Muscle layer of duodenum (tissue), 2 donors: ENCODE results near the gene SLF2.

Source experiments
- H3K27ac ChIP-seq: one replicate; pipeline ENCODE4 v1.7.0; 2013; ENCODE audit warnings: mild to moderate bottlenecking, low read length
- H3K27me3 ChIP-seq: one replicate; pipeline ENCODE4 v1.7.0; 2013; ENCODE audit warnings: low read depth, mild to moderate bottlenecking, control low read depth, low read length
- H3K36me3 ChIP-seq, 2 donors: one replicate each; pipeline ENCODE4 v1.7.0; 2013; ENCODE audit warnings: low read length in 2 of 2, control low read depth in 1 of 2, mild to moderate bottlenecking in 1 of 2; ENCODE audit not compliant: insufficient read depth in 2 of 2, control insufficient read depth in 1 of 2
- H3K4me1 ChIP-seq, 2 donors: one replicate each; pipeline ENCODE4 v1.7.0; 2013; ENCODE audit warnings: low read length in 2 of 2, mild to moderate bottlenecking in 2 of 2, control low read depth in 1 of 2, moderate library complexity in 1 of 2; ENCODE audit not compliant: insufficient read depth in 2 of 2, control insufficient read depth in 1 of 2
- H3K4me3 ChIP-seq, 2 donors: one replicate each; pipeline ENCODE4 v1.7.0; 2013; ENCODE audit warnings: low read length in 2 of 2, low read depth in 1 of 2, mild to moderate bottlenecking in 1 of 2
- H3K9me3 ChIP-seq, 2 donors: one replicate each; pipeline ENCODE4 v1.7.0; 2013; ENCODE audit warnings: low read length in 2 of 2, control low read depth in 1 of 2, mild to moderate bottlenecking in 1 of 2; ENCODE audit not compliant: control insufficient read depth in 1 of 2
- donor health status: healthy.

SLF2 gene

DNA sequence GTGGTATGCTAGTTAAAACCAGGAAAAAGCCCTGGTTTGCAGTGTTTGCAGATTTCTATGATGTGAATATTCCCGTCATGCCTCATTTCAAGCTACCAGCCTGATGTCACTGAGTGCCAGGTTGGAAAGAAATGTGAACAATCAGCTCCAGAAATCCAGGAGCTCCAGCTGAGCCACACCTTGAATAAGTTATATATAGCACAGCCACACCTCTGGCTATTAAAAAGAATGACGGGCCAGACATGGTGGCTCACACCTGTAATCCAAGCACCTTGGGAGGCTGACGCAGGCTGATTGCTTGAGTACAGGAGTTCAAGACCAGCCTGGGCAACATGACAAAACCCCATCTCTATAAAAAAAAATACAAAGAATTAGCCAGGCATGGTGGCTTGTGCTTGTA is 18.7 kb upstream of the SLF2 start:
- H3K9me3 ChIP-seq, result no peaks in the 10 kb centered on the region
- no peaks in the 10 kb centered on the region for H3K4me1 ChIP-seq
- peaks cover 7% of the 10 kb centered on the region for H3K27me3 ChIP-seq
- no peak overlapping the region for H3K4me3 ChIP-seq
- H3K27ac ChIP-seq, result no peak overlapping the region
- H3K36me3 ChIP-seq, result no peaks in the 10 kb centered on the region

DNA sequence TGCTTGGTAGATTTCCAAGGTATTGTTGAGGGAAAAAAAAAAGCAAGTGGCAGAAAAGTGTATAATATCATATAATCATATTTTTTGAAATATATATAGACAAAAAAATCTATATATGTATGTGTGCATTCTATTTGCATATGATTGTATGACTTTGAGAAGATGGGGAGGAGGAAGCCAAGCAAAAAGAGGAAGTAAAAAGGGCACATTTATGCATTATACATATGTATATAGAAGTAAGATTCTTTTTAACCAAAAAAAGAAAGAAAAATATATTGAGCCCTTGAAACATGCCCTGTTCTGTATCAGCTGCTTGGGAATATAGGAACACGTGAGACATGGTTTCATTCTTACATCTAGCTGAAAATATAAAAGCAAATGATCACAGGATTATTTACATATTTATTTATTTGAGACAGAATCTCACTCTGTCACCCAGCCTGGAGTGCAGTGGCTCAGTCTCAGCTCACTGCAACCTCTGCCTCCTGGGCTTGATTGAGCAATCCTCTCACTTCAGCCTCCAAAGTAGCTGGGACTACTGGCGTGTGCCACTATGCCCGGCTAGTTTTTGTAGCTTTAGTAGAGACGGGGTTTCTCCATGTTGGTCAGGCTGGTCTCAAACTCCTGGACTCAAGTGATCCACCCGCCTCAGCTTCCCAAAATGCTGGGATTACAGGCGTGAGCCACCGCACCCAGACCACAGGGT is 18.0 kb upstream of the SLF2 start:
- Histone ChIP-seq H3K27me3 (peaks cover 6% of the 10 kb centered on the region), H3K4me3 (no peak overlapping the region), H3K4me1 (no peaks in the 10 kb centered on the region), H3K9me3 (no peaks in the 10 kb centered on the region), H3K27ac (no peak overlapping the region), H3K36me3 (no peaks in the 10 kb centered on the region)

DNA sequence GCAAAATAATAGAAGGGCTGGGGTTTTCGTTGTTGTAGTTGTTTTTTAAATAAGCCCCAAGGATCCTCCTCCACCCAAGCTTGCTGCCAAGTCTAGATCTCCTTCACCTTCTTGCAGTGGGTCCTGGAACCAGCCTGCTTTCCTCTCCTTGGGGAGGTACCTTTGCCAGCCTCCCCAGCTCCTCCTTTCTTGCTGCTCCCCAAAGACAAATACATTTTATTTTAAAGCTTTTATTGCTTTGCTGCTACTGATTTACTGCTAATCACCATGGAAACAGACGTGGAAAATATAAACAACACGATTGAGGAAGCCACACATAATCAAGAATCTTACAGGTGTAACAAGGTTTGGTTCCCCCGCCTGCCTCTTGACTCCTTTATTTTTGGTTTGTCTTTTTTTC is 17.4 kb upstream of the SLF2 start:
- no peaks in the 10 kb centered on the region for H3K27me3 ChIP-seq
- H3K9me3 ChIP-seq, result no peaks in the 10 kb centered on the region
- no peak overlapping the region for H3K4me3 ChIP-seq
- no peaks in the 10 kb centered on the region for H3K36me3 ChIP-seq
- no peak overlapping the region for H3K27ac ChIP-seq
- no peaks in the 10 kb centered on the region for H3K4me1 ChIP-seq

DNA sequence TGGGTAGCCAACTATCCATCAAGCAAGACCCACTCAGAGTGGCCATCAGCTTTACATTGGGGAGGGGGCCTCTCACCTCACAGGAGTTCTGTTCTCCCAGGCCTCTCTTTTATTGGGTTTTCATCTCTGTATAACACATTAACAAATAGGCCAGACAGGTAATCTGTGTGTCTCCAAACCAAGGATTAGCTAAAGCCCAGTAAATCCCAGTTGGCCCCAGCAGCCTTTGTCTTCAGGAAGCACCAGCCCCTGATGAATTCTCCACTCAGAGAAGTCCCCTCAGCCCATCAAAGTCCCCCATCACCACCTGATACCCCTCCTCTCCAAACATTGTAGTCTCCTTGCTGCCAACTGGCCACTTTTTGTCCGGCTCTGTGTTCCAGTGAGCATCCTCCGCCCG is 16.9 kb upstream of the SLF2 start:
- Histone ChIP-seq H3K4me3 (no peak overlapping the region), H3K27me3 (no peaks in the 10 kb centered on the region), H3K4me1 (no peaks in the 10 kb centered on the region), H3K36me3 (no peaks in the 10 kb centered on the region), H3K27ac (no peak overlapping the region), H3K9me3 (no peaks in the 10 kb centered on the region)

DNA sequence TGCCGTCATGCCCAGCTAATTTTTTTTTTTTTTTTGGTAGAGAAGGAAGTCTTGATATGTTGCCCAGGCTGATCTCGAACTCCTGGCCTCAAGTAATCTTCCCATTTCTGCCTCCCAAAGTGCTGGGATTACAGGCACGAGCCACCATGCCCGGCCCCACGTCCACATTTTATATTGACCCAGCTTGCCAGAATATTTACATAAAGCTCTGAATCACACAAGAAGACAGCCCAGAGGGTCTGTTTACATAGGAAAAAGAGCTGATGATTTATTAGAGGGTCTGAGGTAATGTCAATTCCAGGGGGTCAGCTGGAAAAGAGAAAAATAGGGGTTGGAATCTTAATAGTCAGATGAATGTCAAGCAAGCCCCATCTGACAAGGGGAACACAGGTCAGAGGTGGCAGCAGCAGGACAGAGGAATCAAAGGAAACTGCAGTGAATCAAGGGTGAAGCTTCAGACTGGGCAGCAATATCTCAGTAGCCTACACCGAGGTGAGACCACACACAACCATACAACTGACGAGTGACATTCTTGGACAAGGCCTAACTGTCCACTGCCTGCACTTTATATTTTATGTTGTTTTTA is 15.8 kb upstream of the SLF2 start:
- no peak overlapping the region for H3K4me3 ChIP-seq
- H3K27ac ChIP-seq, result no peak overlapping the region
- H3K36me3 ChIP-seq, result no peaks in the 10 kb centered on the region
- H3K9me3 ChIP-seq, result no peaks in the 10 kb centered on the region
- H3K4me1 ChIP-seq, result no peaks in the 10 kb centered on the region
- H3K27me3 ChIP-seq, result peaks cover 1% of the 10 kb centered on the region

DNA sequence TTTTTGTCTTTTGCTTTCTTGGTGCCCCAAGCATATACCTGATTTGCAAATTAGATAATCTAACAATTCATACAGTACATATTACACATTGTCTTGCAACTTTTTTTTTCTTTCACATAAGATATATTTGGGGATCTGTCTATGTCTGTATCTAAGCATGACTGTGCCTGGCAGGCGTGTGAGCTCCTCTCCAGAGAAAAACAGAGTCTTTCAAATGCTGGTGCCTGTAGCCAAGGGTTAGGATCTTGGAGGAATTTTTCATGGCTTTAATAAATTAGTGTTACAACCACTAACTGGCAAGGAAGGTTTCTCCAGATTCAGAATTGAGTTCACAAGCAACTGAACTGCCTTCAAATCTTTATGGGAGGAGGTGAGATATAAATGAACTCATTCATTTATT is 14.8 kb upstream of the SLF2 start:
- Histone ChIP-seq H3K36me3 (no peaks in the 10 kb centered on the region), H3K27me3 (peaks cover 5% of the 10 kb centered on the region), H3K4me1 (no peaks in the 10 kb centered on the region), H3K4me3 (no peak overlapping the region), H3K27ac (no peak overlapping the region), H3K9me3 (no peaks in the 10 kb centered on the region)

DNA sequence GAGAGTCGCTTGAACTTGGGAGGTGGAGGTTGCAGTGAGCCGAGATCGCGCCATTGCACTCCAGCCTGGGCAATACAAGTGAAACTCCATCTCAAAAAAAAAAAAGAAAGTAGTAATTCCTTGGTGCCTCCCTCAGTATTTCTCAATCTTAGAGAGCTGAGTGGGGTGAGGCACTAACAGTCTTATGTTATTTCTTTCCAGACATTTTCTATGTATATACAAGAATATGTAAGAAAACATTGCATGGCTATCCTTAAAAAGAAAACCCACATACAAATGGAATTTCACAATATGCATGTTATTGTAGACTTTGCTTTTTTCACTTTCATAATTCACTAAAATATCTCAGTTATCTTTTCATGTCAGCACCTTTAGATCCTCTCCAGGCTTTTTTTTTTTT is 13.6 kb upstream of the SLF2 start:
- Histone ChIP-seq H3K4me1 (no peaks in the 10 kb centered on the region), H3K9me3 (no peaks in the 10 kb centered on the region), H3K27ac (no peak overlapping the region), H3K36me3 (no peaks in the 10 kb centered on the region), H3K4me3 (no peak overlapping the region), H3K27me3 (peaks cover 5% of the 10 kb centered on the region)

DNA sequence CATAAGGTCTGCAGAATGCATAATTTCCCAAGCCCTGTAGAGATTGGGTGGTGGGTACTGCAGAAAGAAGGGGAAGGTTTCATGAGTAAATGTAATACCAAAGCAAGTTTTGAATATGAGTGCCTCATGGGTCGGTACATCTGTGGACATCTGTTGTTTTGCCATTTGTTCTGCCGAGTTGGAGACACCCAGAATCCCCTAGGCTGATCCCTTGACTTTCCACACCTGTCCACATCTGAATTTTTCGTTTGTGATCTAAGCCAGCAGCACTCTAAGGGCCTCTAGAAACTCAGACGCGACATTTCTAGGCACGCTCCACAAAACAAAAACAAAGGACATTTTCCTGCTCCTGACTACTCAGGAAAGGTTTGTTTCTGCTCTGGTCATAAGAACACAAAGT is 11.7 kb upstream of the SLF2 start:
- H3K9me3 ChIP-seq, result no peaks in the 10 kb centered on the region
- H3K27me3 ChIP-seq, result peaks cover 5% of the 10 kb centered on the region
- H3K27ac ChIP-seq, result no peak overlapping the region
- no peaks in the 10 kb centered on the region for H3K36me3 ChIP-seq
- H3K4me3 ChIP-seq, result no peak overlapping the region
- H3K4me1 ChIP-seq, result no peaks in the 10 kb centered on the region

DNA sequence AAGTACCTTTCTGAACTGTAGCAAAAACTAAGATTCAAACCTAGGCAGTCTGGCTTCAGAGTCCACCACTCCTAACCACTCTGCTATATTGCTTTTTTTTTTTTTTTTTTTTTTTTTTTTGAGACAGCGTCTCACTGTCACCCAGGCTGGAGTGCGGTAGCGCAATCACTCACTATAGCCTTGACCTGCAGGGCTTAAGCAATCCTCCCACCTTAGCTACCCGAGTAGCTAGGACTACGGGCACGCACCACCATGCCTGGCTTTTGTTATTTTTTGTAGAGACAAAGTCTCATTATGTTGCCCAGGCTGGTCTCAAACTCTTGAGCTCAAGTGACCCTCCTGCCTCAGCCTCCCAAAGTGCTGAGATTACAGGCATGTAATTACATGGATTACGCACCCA is 10.1 kb upstream of the SLF2 start:
- Histone ChIP-seq H3K9me3 (no peaks in the 10 kb centered on the region), H3K27ac (no peak overlapping the region), H3K27me3 (peaks cover 5% of the 10 kb centered on the region), H3K4me3 (no peak overlapping the region), H3K36me3 (no peaks in the 10 kb centered on the region), H3K4me1 (no peaks in the 10 kb centered on the region)

DNA sequence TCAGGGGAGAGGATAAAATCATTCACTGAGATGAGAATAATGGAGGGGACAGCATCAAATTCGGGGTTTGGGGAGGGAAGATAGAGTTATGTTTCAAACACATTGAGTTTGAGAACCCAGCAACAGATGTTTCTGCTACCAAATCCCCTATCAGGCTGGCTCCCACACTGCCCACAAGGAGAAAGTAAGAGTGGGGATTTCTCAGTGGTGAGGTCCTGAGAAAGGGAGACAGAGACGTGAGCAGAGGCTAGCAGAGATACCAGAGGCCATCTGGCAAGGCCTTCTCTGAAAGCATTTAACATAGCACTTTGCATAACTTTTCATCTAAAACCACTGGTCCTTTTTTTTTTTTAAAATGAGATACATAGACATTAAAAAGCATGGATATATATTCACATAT is 7.8 kb upstream of the SLF2 start:
- peaks cover 5% of the 10 kb centered on the region for H3K27me3 ChIP-seq
- H3K9me3 ChIP-seq, result no peaks in the 10 kb centered on the region
- no peaks in the 10 kb centered on the region for H3K36me3 ChIP-seq
- H3K4me1 ChIP-seq, result peaks cover 0 to 4% of the 10 kb centered on the region in 2 donors
- H3K27ac ChIP-seq, result no peak overlapping the region
- no peak overlapping the region for H3K4me3 ChIP-seq

DNA sequence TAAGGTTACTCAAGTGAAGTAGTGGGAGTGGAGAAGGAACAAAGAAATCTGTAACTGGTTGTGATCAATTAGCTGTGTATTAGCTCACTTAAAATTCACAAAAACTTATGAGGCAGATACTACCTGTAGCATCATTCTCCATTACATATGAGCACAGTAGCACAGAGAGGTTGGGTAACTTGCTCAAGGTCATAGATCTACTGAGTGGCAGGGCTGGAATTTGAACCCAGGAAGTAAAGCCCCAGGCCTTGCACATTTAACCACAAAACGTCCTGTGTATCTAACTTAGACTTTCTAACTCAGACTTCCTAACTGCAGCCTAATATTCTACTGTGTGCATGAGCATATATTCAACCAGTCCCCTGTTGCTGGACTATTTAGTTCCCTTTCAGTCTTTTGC is 5.6 kb upstream of the SLF2 start:
- no peak overlapping the region for H3K4me3 ChIP-seq
- no peaks in the 10 kb centered on the region for H3K36me3 ChIP-seq
- H3K27ac ChIP-seq, result no peak overlapping the region
- H3K27me3 ChIP-seq, result peaks cover 1% of the 10 kb centered on the region
- no peaks in the 10 kb centered on the region for H3K9me3 ChIP-seq
- peaks cover 0 to 10% of the 10 kb centered on the region in 2 donors for H3K4me1 ChIP-seq

DNA sequence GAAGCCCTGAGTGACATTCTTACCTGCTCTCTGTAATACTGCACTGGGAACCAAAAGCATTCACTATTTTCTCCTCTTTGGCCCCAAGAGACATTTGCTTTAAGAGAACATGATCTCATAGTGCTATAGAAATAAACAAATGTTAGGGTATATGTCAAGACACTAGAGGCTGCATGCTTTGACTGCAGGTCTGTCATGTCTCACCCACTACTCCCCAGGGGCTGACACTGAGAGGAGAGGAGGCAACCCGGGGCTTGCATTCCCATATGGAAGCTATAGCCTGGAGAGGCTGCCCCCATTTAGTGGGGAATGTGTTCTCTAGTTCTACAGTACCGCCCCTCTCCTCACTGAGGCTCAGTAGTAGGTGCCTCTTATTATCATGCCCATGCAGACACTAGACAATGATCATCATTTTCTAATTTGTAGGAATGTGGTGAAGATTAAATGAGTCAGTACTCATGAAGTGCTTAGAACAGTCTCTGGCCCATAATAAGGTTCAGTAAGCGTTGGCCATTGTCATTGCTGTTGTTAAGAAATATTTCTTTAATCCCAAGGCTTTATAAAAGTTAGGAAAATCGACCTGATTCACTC is 4.9 kb upstream of the SLF2 start:
- no peaks in the 10 kb centered on the region for H3K36me3 ChIP-seq
- H3K4me3 ChIP-seq, result no peak overlapping the region
- H3K27me3 ChIP-seq, result no peaks in the 10 kb centered on the region
- no peak overlapping the region for H3K27ac ChIP-seq
- peaks cover 0 to 10% of the 10 kb centered on the region in 2 donors for H3K4me1 ChIP-seq
- H3K9me3 ChIP-seq, result no peaks in the 10 kb centered on the region
